ENCODE measurements around the gene TSN.

- no peak for TF ChIP-seq EZH2 (IDR thresholded peaks at IDR 0.05; ENCODE audit: low read length, missing control alignments)
- TF ChIP-seq, protein P1, sequence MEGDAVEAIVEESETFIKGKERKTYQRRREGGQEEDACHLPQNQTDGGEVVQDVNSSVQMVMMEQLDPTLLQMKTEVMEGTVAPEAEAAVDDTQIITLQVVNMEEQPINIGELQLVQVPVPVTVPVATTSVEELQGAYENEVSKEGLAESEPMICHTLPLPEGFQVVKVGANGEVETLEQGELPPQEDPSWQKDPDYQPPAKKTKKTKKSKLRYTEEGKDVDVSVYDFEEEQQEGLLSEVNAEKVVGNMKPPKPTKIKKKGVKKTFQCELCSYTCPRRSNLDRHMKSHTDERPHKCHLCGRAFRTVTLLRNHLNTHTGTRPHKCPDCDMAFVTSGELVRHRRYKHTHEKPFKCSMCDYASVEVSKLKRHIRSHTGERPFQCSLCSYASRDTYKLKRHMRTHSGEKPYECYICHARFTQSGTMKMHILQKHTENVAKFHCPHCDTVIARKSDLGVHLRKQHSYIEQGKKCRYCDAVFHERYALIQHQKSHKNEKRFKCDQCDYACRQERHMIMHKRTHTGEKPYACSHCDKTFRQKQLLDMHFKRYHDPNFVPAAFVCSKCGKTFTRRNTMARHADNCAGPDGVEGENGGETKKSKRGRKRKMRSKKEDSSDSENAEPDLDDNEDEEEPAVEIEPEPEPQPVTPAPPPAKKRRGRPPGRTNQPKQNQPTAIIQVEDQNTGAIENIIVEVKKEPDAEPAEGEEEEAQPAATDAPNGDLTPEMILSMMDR (conservative IDR thresholded peaks at IDR 0.05 in 1 of 2, IDR thresholded peaks at IDR 0.05 in 1 of 2; ENCODE audit: low read depth in 1 of 2, low read length in 2 of 2): no peak
Observed at GRCh38 chr2:121766624-121767023, 11.2 kb downstream of the TSN start.
